HUES64 (cell line): ENCODE measurements around the gene PKN1.
"Not testable (repeated sequence)": the region's sequence is repeated elsewhere in the genome, so short reads cannot be mapped to it uniquely, and the experiment has no call there.

Source experiments
- H3K27ac ChIP-seq: 2 replicates; pipeline ENCODE4 v1.7.0; 2013; ENCODE audit warnings: low read depth, low read length, inconsistent platforms
- H3K27me3 ChIP-seq: 2 replicates; pipeline ENCODE4 v1.6.1; 2013; ENCODE audit warnings: mild to moderate bottlenecking, low read length; ENCODE audit not compliant: insufficient read depth
- H3K36me3 ChIP-seq: 2 replicates; pipeline ENCODE4 v1.6.1; 2013; ENCODE audit warnings: mild to moderate bottlenecking, low read length; ENCODE audit not compliant: insufficient read depth
- H3K4me1 ChIP-seq: 2 replicates; pipeline ENCODE4 v1.6.1; 2013; ENCODE audit warnings: mild to moderate bottlenecking, low read length, moderate library complexity; ENCODE audit not compliant: insufficient read depth
- H3K4me3 ChIP-seq: 2 replicates; pipeline ENCODE4 v1.5.1; 2013; ENCODE audit warnings: mild to moderate bottlenecking, low read length, moderate library complexity
- H3K9ac ChIP-seq: 2 replicates; pipeline ENCODE4 v1.6.1; 2013; ENCODE audit warnings: mild to moderate bottlenecking, low read depth, low read length
- H3K9me3 ChIP-seq: 2 replicates; pipeline ENCODE4 v1.6.1; 2013; ENCODE audit warnings: low read depth, low read length; ENCODE audit not compliant: insufficient read depth
- WGBS: fragments of 150-250, 120-280 bp; methylation state at CpG from one replicate; pipeline ENCODE4 v1.1.7; 2013; ENCODE audit warnings: missing lambda C conversion rate; 5-methylcytosine and 5-hydroxymethylcytosine counted together

PKN1 gene

GRCh38 chr19:14397168-14397567 is 35.9 kb upstream of the PKN1 start:
- not testable (repeated sequence) for H3K4me3 ChIP-seq, H3K27me3 ChIP-seq, H3K9me3 ChIP-seq, H3K4me1 ChIP-seq, H3K27ac ChIP-seq, H3K9ac ChIP-seq, H3K36me3 ChIP-seq
- 89% methylated on average over 15 of the region's 16 CpGs for WGBS

GRCh38 chr19:14400951-14401431 is 32.1 kb upstream of the PKN1 start:
- no peak overlapping the region for H3K9ac ChIP-seq
- H3K27ac ChIP-seq, result no peak overlapping the region
- no peak overlapping the region for H3K4me3 ChIP-seq
- peaks cover 3% of the 10 kb centered on the region; the same call in 1 of the 2 replicates for H3K4me1 ChIP-seq
- H3K36me3 ChIP-seq, result no peaks in the 10 kb centered on the region
- H3K27me3 ChIP-seq, result no peaks in the 10 kb centered on the region
- H3K9me3 ChIP-seq, result no peaks in the 10 kb centered on the region
- 93% methylated on average over 11 of the region's 11 CpGs for WGBS

GRCh38 chr19:14401468-14402195 is 31.5 kb upstream of the PKN1 start:
- Histone ChIP-seq H3K9ac (no peak overlapping the region), H3K9me3 (no peaks in the 10 kb centered on the region), H3K4me3 (no peak overlapping the region), H3K36me3 (no peaks in the 10 kb centered on the region), H3K27ac (no peak overlapping the region), H3K4me1 (peaks cover 3% of the 10 kb centered on the region; the same call in 1 of the 2 replicates), H3K27me3 (no peaks in the 10 kb centered on the region)
- 94% methylated on average over 18 of the region's 18 CpGs for WGBS

- 92% methylated on average over 26 of the region's 26 CpGs for WGBS
- Histone ChIP-seq H3K4me3 (no peak overlapping the region), H3K27ac (no peak overlapping the region), H3K27me3 (no peaks in the 10 kb centered on the region), H3K9me3 (no peaks in the 10 kb centered on the region), H3K4me1 (peaks cover 3% of the 10 kb centered on the region; the same call in 1 of the 2 replicates), H3K36me3 (peaks cover 6% of the 10 kb centered on the region), H3K9ac (no peak overlapping the region)
These were observed 30.6 kb upstream of the PKN1 start for GRCh38 chr19:14402332-14403144.

- not testable (repeated sequence) for H3K4me3 ChIP-seq, H3K4me1 ChIP-seq, H3K27ac ChIP-seq, H3K9me3 ChIP-seq, H3K9ac ChIP-seq, H3K27me3 ChIP-seq
- WGBS, result 96% methylated on average over 12 of the region's 15 CpGs
- H3K36me3 ChIP-seq, result peaks cover 14% of the 10 kb centered on the region
These were observed 29.8 kb upstream of the PKN1 start for GRCh38 chr19:14403145-14403930.

- WGBS, result 94% methylated on average over 9 of the region's 9 CpGs
- no peak overlapping the region for H3K4me3 ChIP-seq
- no peaks in the 10 kb centered on the region for H3K9me3 ChIP-seq
- peaks cover 24% of the 10 kb centered on the region for H3K36me3 ChIP-seq
- no peak overlapping the region for H3K9ac ChIP-seq
- peaks cover 3% of the 10 kb centered on the region; the same call in 1 of the 2 replicates for H3K4me1 ChIP-seq
- no peak overlapping the region for H3K27ac ChIP-seq
- no peaks in the 10 kb centered on the region for H3K27me3 ChIP-seq
These were observed 28.8 kb upstream of the PKN1 start for GRCh38 chr19:14404312-14404711.

GRCh38 chr19:14405380-14405757 is 27.7 kb upstream of the PKN1 start:
- H3K36me3 ChIP-seq, result peaks cover 34% of the 10 kb centered on the region
- H3K4me1 ChIP-seq, result peaks cover 3% of the 10 kb centered on the region; the same call in 1 of the 2 replicates
- H3K27ac ChIP-seq, result peak overlapping the region; percentile 27; the same call in 1 of the 2 replicates
- H3K9ac ChIP-seq, result peak overlapping the region; percentile 47
- peak overlapping the region; percentile 45 for H3K4me3 ChIP-seq
- no peaks in the 10 kb centered on the region for H3K9me3 ChIP-seq
- H3K27me3 ChIP-seq, result no peaks in the 10 kb centered on the region
- whole genome bisulfite sequencing, result 37% methylated on average over 6 of the region's 6 CpGs

- Histone ChIP-seq H3K27me3 (no peaks in the 10 kb centered on the region), H3K36me3 (peaks cover 41% of the 10 kb centered on the region), H3K9me3 (no peaks in the 10 kb centered on the region), H3K9ac (peak overlapping the region; percentile 47), H3K4me3 (peak overlapping the region; percentile 45), H3K4me1 (peaks cover 3% of the 10 kb centered on the region; the same call in 1 of the 2 replicates), H3K27ac (peak overlapping the region; percentile 75)
- WGBS, result 9% methylated on average over 61 of the region's 61 CpGs
These were observed 27.1 kb upstream of the PKN1 start for GRCh38 chr19:14405758-14406644.

GRCh38 chr19:14406645-14407401 is 26.3 kb upstream of the PKN1 start:
- peaks cover 49% of the 10 kb centered on the region for H3K36me3 ChIP-seq
- no peak overlapping the region for H3K4me3 ChIP-seq
- H3K4me1 ChIP-seq, result peaks cover 3% of the 10 kb centered on the region; the same call in 1 of the 2 replicates
- 92% methylated on average over 27 of the region's 27 CpGs for WGBS
- peak overlapping the region; percentile 75 for H3K27ac ChIP-seq
- no peaks in the 10 kb centered on the region for H3K9me3 ChIP-seq
- no peaks in the 10 kb centered on the region for H3K27me3 ChIP-seq
- 0 out of 2 replicates have a peak overlapping the region, but pooled peaks have one; percentile 7 for H3K9ac ChIP-seq
